A172 (cell line): Measurements from ENCODE around the gene SEMA5A. TPM values are rescaled to one million over a fixed set of nuclear protein-coding genes. Genes with fewer than 3 reads are reported as not detected.
"Not testable (repeated sequence)": the region's sequence is repeated elsewhere in the genome, so short reads cannot be mapped to it uniquely, and the experiment has no call there.

Source experiments
- DNase-seq: peaks from one replicate; pipeline ENCODE4 v3.0.0-alpha.2; 2015; ENCODE audit warnings: low spot score
- total RNA-seq: library from RNA; depleted of rRNA; stranded (reverse); fragments of >200 nt; shearing (Covaris generic); gene quantifications from 2 replicates; pipeline ENCODE4 v1.2.3, GENCODE V29; 2014

SEMA5A gene
- total RNA-seq, 1 experiment from 2014 or later: 9.3 TPM

- no peak for DNase-seq
Measured at GRCh38 chr5:9439531-9440292, 106.2 kb downstream of the SEMA5A start.

- DNase-seq: no peak
Measured at GRCh38 chr5:9438596-9439354, 107.1 kb downstream of the SEMA5A start.

- DNase-seq: peak; percentile 89
Measured at GRCh38 chr5:9437741-9438240, 108.1 kb downstream of the SEMA5A start.

- peak; percentile 35 for DNase-seq
Measured at GRCh38 chr5:9431496-9432258, 114.2 kb downstream of the SEMA5A start.

- DNase-seq: no peak
Measured at GRCh38 chr5:9431151-9431495, 114.8 kb downstream of the SEMA5A start.

- no peak for DNase-seq
Measured at GRCh38 chr5:9430306-9430705, 115.6 kb downstream of the SEMA5A start.

GRCh38 chr5:9429691-9430215 lies 116.1 kb downstream of the SEMA5A start:
- no peak for DNase-seq

- no peak for DNase-seq
Measured at GRCh38 chr5:9428272-9428671, 117.6 kb downstream of the SEMA5A start.

- no peak for DNase-seq
Measured at GRCh38 chr5:9425710-9426109, 120.2 kb downstream of the SEMA5A start.

- no peak for DNase-seq
Measured at GRCh38 chr5:9423571-9423970, 122.3 kb downstream of the SEMA5A start.

GRCh38 chr5:9421884-9422283 lies 124.0 kb downstream of the SEMA5A start:
- peak; percentile 40 for DNase-seq

- no peak for DNase-seq
Measured at GRCh38 chr5:9419794-9420193, 126.1 kb downstream of the SEMA5A start.

- DNase-seq: no peak
Measured at GRCh38 chr5:9415566-9415965, 130.3 kb downstream of the SEMA5A start.

- DNase-seq: no peak
Measured at GRCh38 chr5:9415091-9415490, 130.8 kb downstream of the SEMA5A start.

- DNase-seq: no peak
Measured at GRCh38 chr5:9411142-9411541, 134.7 kb downstream of the SEMA5A start.

GRCh38 chr5:9409413-9409960 lies 136.4 kb downstream of the SEMA5A start:
- DNase-seq: no peak

GRCh38 chr5:9408964-9409363 lies 136.9 kb downstream of the SEMA5A start:
- no peak for DNase-seq

- DNase-seq: no peak
Measured at GRCh38 chr5:9405196-9405754, 140.6 kb downstream of the SEMA5A start.

GRCh38 chr5:9401786-9402472 lies 143.9 kb downstream of the SEMA5A start:
- DNase-seq: no peak

GRCh38 chr5:9399783-9400182 lies 146.1 kb downstream of the SEMA5A start:
- DNase-seq: not testable (repeated sequence)

- DNase-seq: no peak
Measured at GRCh38 chr5:9399094-9399493, 146.8 kb downstream of the SEMA5A start.
